HEK293 (cell line): ENCODE results near the gene TOM1L2.

ENCODE experiments used
- SETDB1 ChIP-seq: IDR thresholded peaks from one replicate; pipeline ENCODE4 v1.6.1; 2017; ENCODE audit warnings: mild to moderate bottlenecking, low read length, moderate library complexity, mixed read lengths; ENCODE audit not compliant: insufficient read length
- TCF7L2 ChIP-seq: IDR thresholded peaks from 2 replicates; pipeline ENCODE4 v1.6.1; 2011; ENCODE audit warnings: low read depth, mild to moderate bottlenecking, inconsistent platforms, low read length, moderate library complexity, borderline replicate concordance
- ZBTB6 ChIP-seq: fragments of 450-650 bp; formaldehyde crosslinking; IDR thresholded peaks from 2 replicates; pipeline ENCODE4 v1.5.1; 2017; ENCODE audit warnings: missing biosample characterization, missing genetic modification characterization
- ZFP69B ChIP-seq: fragments of 450-650 bp; formaldehyde crosslinking; IDR thresholded peaks from 2 replicates; pipeline ENCODE4 v1.5.1; 2016; ENCODE audit warnings: missing biosample characterization, missing genetic modification characterization
- ZNF423 ChIP-seq: fragments of 450-650 bp; formaldehyde crosslinking; IDR thresholded peaks from 2 replicates; pipeline ENCODE4 v1.5.1; 2016; ENCODE audit warnings: missing biosample characterization, missing genetic modification characterization
- ZNF549 ChIP-seq: fragments of 450-650 bp; IDR thresholded peaks from 2 replicates; pipeline ENCODE4 v1.5.1; 2018; ENCODE audit warnings: missing biosample characterization, missing genetic modification characterization, mild to moderate bottlenecking, inconsistent platforms, moderate library complexity
- ZNF571 ChIP-seq: fragments of 450-650 bp; formaldehyde crosslinking; IDR thresholded peaks from 2 replicates; pipeline ENCODE4 v1.5.0; 2017; ENCODE audit warnings: missing biosample characterization, missing genetic modification characterization
- ZNF654 ChIP-seq: fragments of 450-650 bp; formaldehyde crosslinking; IDR thresholded peaks from 2 replicates; pipeline ENCODE4 v1.5.1; 2016; ENCODE audit warnings: low read depth, missing biosample characterization, missing genetic modification characterization
- TF ChIP-seq, protein P1 (sequence below): fragments of 450-650 bp; formaldehyde crosslinking; IDR thresholded peaks from 2 replicates; pipeline ENCODE4 v1.5.1; 2016; ENCODE audit warnings: missing biosample characterization, missing genetic modification characterization
- TF ChIP-seq, protein P2 (sequence below): fragments of 450-650 bp; formaldehyde crosslinking; IDR thresholded peaks from 2 replicates; pipeline ENCODE4 v1.5.1; 2016; ENCODE audit warnings: missing biosample characterization, missing genetic modification characterization
- TF ChIP-seq, protein P3 (sequence below): fragments of 450-650 bp; formaldehyde crosslinking; IDR thresholded peaks from 2 replicates; pipeline ENCODE4 v1.5.1; 2016; ENCODE audit warnings: missing biosample characterization, missing genetic modification characterization

DNA sequence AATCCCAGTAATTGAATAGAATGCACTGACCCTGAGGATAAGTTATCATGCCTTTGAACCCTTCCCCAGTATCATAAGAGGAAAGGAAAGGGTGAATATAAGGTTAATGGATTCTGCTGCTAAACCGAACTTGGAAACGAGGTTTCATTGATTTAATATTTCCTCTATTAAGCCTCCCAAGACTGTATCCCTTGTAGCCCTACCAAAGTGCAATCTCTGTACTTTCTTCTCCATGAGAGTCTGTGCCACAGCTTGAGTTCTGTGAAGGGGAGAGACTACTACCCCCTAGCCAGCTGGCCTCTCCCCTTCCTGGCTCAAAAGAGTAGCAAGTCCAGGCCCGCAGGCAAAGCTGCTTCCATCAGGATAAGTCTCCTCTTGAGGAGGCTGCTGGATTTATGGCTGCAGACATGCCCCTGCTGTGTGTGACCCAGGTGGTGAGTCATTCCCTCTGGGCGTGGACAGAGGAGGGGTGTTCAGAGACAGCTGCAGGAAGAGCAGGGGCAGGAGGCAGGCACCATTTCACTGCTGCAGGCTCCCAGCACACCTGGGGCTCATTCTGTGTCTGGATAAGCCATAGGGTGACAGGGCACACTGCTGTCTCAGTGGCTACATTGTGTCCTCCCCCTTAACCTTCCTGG, 58.4 kb downstream of the TOM1L2 start:
- TF ChIP-seq, protein P1, sequence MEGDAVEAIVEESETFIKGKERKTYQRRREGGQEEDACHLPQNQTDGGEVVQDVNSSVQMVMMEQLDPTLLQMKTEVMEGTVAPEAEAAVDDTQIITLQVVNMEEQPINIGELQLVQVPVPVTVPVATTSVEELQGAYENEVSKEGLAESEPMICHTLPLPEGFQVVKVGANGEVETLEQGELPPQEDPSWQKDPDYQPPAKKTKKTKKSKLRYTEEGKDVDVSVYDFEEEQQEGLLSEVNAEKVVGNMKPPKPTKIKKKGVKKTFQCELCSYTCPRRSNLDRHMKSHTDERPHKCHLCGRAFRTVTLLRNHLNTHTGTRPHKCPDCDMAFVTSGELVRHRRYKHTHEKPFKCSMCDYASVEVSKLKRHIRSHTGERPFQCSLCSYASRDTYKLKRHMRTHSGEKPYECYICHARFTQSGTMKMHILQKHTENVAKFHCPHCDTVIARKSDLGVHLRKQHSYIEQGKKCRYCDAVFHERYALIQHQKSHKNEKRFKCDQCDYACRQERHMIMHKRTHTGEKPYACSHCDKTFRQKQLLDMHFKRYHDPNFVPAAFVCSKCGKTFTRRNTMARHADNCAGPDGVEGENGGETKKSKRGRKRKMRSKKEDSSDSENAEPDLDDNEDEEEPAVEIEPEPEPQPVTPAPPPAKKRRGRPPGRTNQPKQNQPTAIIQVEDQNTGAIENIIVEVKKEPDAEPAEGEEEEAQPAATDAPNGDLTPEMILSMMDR (tag by site-specific recombination), result no peak
- TF ChIP-seq, protein P2, sequence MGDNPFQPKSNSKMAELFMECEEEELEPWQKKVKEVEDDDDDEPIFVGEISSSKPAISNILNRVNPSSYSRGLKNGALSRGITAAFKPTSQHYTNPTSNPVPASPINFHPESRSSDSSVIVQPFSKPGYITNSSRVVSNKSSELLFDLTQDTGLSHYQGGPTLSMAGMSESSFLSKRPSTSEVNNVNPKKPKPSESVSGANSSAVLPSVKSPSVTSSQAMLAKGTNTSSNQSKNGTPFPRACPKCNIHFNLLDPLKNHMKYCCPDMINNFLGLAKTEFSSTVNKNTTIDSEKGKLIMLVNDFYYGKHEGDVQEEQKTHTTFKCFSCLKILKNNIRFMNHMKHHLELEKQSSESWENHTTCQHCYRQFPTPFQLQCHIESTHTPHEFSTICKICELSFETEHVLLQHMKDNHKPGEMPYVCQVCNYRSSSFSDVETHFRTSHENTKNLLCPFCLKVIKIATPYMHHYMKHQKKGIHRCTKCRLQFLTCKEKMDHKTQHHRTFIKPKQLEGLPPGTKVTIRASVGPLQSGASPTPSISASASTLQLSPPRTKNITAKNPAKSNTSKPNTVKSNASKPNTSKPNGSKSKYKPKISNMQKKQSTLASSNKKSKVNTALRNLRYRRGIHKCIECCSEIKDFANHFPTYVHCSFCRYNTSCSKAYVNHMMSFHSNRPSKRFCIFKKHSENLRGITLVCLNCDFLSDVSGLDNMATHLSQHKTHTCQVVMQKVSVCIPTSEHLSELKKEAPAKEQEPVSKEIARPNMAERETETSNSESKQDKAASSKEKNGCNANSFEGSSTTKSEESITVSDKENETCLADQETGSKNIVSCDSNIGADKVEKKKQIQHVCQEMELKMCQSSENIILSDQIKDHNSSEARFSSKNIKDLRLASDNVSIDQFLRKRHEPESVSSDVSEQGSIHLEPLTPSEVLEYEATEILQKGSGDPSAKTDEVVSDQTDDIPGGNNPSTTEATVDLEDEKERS (tag by site-specific recombination), result no peak
- TF ChIP-seq ZFP69B (peak; percentile 70), ZNF423 (tag by site-specific recombination) (peak; percentile 98), TCF7L2 (no peak), SETDB1 (no peak), ZNF571 (tag by site-specific recombination) (no peak), ZNF654 (tag by site-specific recombination) (no peak), ZBTB6 (tag by site-specific recombination) (no peak), ZNF549 (tag by site-specific recombination) (no peak)
- TF ChIP-seq, protein P3, sequence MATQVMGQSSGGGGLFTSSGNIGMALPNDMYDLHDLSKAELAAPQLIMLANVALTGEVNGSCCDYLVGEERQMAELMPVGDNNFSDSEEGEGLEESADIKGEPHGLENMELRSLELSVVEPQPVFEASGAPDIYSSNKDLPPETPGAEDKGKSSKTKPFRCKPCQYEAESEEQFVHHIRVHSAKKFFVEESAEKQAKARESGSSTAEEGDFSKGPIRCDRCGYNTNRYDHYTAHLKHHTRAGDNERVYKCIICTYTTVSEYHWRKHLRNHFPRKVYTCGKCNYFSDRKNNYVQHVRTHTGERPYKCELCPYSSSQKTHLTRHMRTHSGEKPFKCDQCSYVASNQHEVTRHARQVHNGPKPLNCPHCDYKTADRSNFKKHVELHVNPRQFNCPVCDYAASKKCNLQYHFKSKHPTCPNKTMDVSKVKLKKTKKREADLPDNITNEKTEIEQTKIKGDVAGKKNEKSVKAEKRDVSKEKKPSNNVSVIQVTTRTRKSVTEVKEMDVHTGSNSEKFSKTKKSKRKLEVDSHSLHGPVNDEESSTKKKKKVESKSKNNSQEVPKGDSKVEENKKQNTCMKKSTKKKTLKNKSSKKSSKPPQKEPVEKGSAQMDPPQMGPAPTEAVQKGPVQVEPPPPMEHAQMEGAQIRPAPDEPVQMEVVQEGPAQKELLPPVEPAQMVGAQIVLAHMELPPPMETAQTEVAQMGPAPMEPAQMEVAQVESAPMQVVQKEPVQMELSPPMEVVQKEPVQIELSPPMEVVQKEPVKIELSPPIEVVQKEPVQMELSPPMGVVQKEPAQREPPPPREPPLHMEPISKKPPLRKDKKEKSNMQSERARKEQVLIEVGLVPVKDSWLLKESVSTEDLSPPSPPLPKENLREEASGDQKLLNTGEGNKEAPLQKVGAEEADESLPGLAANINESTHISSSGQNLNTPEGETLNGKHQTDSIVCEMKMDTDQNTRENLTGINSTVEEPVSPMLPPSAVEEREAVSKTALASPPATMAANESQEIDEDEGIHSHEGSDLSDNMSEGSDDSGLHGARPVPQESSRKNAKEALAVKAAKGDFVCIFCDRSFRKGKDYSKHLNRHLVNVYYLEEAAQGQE, result no peak
